ENCODE results near the gene NFE2L3.

DNA sequence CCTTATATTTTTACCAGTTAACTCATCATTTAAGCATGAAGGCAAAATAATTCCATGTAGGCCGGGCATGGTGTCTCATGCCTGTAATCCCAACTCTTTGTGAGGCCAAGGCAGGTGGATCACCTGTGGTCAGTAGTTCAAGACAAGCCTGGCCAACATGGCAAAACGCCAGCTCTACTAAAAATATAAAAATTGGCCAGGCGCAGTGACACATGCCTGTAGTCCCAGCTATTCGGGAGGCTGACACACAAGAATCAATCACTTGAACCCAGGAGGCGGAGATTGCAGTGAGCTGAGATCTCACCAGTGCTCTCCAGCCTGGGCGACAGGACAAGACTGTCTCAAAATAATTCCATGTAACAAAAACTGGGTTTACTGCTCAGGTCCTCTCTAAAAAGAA, 30.3 kb downstream of the NFE2L3 start:
- TF ChIP-seq YY1 (IDR thresholded peaks at IDR 0.05; ENCODE audit: insufficient read depth, insufficient read length), result no peak
- TF ChIP-seq SUZ12 (IDR thresholded peaks at IDR 0.05; ENCODE audit: extremely low read depth, insufficient read depth, insufficient read length), result no peak
- no peak for TF ChIP-seq ZNF274 (IDR thresholded peaks at IDR 0.05; ENCODE audit: low read depth, low read length)

All from NT2/D1 (cell line).